Activated CD4-positive, alpha-beta T cell treated with anti-CD3 and anti-CD28 coated beads, Interleukin-2, Interleukin-6, amounts not matched to agents 100 ng/mL and 50 ng/mL, durations not matched to agents 16 hours and 8 hours (primary cell): ENCODE results near the gene MAPKAP1.
"Not testable (repeated sequence)": the region's sequence is repeated elsewhere in the genome, so short reads cannot be mapped to it uniquely, and the experiment has no call there.

Experiments used
- DNase-seq: peaks from one replicate; pipeline ENCODE4 v3.0.0-alpha.2; 2020

The MAPKAP1 gene

DNA sequence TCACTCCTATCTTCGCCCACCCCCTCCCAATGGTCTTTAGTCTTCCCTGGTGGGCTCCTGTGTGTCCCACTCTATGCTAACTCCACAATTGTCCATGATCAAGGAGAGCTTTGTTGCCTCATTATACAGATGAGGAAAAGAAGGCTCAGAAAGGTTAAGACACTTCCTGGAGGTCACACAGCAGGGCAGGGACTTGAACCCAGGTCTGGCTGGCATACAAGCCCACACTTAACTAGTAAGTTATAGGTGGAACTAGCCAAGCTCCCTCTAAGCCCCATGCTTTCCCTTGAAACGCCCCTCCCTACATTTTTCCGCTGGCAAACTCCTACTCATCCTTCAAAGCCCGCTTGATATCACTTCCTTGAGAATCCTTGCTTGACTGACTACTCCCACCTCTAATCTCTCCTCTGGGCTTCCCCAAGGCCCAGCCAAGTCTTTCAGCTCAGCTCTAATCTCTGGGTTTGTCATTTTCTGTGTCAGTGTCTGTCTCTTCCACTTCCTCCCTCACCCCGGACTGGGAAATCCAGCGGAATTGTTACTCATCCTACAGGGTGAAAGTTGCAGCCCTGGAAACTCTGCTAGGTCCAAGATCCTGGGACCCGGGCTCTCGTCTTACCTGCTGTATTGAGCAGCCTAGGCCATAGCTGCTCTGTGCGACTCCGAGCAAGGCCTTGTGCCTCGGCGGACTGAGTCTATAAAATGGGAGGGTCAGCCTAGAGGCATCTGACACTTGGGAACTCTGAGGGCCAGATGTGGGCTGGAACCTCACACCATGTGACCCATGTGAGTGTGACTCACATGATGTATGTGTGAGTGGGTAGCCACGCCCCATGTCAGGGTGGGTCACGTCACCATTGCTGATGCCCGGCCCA, 300.8 kb downstream of the MAPKAP1 start:
- no peak for DNase-seq

DNA sequence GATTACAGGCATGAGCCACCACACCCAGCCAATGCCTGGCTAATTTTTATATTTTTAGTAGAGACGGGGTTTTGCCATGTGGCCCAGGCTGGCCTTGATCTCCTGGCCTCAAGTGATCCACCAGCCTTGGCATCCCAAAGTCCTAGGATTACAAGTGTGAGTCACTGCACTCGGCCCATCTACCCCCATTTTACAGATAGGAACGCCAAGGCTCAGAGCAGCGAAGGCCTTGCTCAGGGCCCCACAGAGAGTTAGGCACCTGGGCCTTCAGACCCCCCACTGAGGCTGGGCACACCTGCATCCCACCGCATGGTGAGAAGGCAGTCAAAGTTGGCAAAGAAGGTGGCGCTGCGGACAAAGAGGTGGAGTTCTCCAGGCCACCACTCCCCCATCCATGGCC, 302.3 kb downstream of the MAPKAP1 start:
- DNase-seq, result no peak

DNA sequence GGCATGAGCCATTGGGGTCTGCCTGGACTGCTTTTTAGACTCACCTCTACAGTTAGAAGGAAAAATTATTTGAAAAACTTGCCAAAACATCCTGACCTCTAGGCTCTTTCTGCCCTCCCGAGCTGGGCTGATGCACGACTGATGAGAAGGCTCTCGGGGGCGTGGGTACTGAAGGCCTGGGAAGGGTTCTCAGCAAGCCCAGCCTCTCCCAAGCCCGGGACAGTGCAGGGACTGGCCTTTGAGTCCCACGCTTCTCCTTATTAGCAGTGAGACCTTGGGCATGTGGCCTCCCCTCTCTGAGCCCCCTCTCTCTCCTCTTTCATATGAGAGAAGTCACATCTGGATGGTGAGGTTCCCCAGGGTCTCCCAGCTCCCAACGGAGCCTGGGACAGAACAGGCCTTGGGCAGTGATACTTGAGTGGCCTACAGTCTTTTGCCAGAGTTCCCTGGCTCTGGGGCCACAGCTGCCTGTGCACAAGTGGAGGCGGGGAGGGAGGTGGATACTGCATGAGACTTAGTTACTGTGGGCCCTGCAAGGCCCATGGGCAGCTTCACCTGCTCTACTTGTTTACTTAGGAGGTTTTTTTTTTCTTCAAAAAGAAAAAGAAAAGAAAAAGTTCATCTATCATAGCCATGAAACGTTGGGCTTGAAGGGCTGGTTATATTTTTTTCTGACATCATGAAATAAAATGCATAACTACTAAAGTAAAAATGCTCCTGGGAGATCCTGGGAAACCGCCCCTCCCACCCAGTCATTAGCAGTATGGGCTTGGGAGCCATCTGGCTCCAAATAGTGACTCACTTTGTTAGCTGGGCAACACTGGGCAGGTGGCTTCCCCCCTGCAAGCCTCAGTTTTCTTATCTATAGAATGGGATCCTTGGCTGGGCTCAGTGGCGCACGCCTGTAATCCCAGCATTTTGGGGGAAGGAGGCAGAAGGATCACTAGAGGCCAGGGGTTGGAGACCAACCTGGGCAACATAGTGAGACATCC, 306.0 kb downstream of the MAPKAP1 start:
- DNase-seq, result no peak

DNA sequence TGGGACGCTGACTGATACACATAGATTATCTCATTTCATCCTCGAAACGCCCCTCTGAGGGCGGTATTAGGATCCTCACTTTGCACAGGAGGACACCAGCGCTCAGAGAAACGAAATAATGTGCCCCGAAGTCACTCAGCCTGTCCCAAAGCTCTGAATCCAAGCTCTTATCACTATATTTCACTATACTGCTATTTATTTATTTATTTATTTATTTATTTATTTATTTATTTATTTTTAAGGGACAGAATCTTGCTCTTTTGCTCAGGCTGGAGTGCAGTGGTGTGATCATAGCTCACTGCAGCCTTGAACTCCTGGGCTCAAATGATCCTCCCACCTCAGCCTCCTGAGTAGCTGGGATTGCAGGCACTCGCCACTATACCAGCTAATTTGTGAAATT, 306.8 kb downstream of the MAPKAP1 start:
- DNase-seq, result not testable (repeated sequence)

DNA sequence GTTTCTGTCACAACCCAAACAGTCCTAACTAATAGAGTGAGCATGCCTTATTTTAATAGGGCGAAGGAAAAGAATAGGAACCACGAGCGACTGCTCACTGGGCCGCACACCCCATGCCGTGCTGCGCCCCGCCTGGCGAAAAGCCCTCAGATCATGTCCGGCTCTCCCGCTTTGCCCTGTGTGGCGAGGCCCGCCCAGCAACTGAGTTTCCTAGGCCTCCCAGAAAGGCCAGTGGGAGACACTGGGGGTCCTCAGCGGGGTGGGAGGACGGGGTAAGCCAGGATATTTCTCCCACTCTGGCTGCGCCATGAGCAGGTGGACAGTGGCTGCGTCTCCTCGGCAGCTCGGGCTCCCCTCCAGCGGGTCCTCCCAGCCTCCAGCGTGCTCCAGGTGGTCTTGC, 307.3 kb downstream of the MAPKAP1 start:
- no peak for DNase-seq

DNA sequence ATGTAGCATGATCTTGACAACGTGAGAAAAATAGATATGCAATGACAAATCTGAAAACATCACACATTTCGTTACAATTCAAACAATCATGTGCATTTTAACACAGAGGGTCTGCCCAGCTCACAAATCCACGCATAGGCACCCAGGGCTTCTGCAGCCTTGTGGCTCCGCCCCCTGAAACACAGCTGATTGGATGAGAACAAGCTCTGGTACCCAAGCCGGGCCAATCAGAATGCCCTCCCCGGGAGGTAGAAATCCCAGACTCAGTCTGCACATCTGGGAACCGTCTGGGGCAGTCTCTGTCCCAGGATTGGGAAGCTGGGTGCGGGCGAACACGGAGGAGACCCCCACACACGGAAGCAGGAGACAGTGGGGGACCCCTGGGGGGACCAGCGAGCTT, 307.8 kb downstream of the MAPKAP1 start:
- no peak for DNase-seq

DNA sequence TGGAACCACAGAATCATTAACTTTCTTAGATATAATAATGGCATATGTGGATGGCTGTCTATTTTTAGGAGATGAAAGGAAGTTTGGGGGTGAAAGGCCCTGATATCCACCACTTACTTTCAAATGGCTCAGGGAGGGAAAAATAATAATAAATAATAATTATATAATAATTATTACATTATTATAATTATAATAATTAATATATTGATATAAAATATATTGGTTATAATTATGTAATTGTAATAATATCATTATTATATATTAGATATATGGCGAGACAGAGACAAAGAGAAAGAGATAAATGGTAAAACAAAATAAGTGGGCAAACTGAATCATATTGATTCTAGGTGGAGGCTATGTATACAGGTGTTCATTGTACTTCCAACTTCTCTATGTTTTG, 308.8 kb downstream of the MAPKAP1 start:
- no peak for DNase-seq

DNA sequence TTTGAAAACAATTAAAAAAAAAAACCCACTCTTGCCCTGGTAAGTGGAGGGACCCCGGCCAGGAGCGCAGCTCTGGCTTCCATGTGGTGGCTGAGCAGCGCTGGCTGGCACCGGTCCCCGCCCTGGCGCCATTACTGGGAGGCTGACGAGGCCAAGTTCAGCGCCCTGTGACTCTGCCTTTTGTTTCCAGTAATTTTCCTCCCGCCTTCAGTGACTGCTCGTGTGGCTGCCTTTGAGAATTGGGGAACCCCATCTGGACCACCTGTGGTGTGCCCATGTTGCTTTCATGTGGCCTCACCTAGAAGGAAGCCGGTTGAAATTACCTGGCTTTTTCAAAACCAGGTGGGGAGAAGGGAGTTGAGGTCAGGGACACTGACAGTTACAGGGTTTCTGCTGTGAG, 309.3 kb downstream of the MAPKAP1 start:
- DNase-seq, result no peak

DNA sequence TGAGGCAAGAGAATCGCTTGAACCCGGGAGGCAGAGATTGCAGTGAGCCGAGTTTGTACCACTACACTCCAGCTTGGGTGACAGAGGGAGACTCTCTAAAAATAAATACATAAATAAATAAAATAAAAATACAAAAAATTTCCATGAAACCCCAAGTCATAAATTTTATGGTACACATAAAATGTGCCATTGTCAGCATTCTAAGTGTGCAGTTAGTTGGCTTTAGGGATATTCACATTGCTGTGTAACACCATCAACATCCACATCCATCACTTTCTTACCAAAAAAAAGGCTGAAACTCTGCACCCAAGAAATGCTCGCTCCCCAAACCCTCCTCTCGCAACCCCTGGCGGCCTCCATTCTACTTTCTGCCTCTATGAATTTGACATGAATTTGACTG, 310.2 kb downstream of the MAPKAP1 start:
- no peak for DNase-seq

DNA sequence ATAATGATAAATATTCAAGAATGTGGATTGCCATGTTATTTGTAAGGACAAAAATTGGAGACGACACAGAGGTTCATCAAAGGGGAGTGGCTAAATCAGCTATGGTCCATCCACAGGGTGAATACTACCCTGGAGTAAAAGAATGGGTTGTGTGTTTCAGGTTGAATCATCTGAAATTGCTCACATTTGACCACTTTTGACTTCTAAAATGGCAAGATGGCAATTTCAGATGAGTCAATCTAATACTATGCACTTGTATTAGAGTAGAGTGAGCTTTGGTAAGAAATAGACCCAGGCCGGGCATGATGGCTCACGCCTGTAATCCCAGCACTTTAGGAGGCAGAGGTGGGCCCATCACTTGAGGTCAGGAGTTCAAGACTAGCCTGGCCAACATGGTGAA, 313.6 kb downstream of the MAPKAP1 start:
- DNase-seq, result peak; percentile 35

DNA sequence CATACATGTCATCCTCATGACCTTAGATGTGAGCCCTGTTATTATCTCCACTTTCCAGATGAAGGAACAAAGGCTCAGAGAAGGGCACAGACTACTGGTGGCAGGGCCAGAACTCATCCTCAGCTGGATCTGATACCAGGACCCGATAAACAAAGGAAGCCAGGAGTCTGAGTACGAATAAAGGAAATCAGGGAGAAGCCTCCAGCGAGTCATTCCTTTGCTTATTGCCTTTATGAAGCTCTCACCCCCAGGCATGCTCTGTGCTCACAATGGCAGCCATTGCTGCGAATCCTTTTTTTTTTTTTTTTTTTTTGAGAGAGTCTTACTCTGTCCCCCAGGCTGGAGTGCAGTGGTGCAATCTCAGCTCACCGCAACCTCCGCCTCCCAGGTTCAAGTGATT, 315.3 kb downstream of the MAPKAP1 start:
- DNase-seq, result no peak

DNA sequence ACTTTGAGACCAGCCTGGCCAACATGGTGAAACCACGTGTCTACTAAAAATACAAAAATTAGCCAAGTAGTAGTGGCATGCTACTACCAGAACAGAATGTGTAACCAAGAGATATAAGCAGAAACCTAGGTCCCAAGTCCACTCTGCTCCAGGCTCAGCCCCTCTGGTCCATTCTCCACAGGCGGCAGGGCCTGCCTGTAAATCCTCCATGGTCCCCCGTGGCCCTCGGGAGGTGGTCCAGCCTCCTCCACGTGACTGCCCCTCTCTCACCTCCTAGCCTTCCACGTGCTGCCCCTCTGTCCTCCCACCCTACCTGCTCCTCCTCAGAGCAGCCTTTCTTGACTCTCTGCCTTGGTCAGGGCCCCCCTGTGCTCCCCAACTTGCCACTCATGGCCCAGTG, 318.0 kb downstream of the MAPKAP1 start:
- DNase-seq, result no peak

DNA sequence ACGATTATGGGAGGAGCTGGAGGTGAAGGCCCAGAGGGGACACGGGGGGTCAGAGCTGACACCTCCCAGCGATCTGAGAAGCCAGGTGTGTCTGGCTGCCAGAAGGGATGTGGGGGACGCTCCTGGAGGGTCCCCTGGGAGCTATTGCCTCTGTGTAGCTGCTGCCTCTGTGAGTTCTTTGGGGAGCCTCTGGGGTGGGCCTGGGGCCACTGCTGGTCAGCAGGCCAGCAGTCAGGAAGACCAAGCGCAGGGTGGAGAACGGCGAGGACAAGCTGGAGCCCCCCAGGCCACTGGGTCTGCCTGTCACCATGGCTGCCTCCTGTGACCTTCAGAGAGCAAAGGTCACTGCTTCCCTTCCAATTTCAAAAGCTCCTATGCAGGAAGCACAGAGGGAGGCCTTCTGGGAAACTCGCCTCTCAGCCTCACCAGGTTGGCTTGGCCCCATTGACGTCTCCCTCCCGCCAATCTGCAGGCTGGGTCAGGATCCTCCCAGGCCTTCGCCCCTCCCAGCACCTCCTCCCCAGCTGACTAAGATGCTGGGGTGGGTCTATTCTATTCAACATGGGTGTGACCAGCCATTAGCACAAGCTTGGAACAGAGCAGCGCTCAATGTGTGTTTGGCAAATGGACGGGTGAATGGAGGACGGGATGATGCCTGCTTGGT, 319.0 kb downstream of the MAPKAP1 start:
- no peak for DNase-seq
